ENCODE results near the gene FEM1C. TPM values are rescaled to one million over a fixed set of nuclear protein-coding genes. Genes with fewer than 3 reads are reported as not detected.

The FEM1C gene
- total RNA-seq, 2 donors from 2014 or later, result 20.2 to 39.2 TPM

DNA sequence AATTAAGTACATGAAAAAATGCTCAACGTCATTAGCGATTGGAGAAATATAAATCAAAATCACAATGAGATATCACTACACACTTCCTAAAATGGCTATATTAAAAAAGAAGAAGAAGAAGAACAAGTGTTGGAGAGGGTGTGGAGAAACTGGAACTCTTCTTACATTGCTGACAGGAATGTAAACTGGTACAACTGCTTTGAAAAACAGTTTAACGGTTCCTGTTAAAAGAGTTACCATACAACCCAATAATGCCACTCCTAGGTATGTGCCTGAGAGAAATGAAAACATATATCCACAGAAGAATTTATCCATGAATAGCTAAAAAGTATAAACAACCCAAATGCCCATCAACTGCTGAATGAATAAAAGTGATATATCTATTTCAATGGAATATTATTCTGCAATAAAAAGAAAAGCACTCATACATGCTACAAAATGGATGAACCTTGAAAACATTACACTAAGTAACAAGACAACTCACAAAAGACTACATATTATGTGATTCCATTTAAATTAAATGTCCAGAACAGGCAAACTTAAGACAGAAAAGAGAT, 9.0 kb downstream of the FEM1C start:
- H3K9me3 ChIP-seq, result no peaks in the 10 kb centered on the region
- no peak overlapping the region for H3K4me3 ChIP-seq
- H3K4me1 ChIP-seq, result peaks cover 13% of the 10 kb centered on the region
- DNase-seq, result no peak
- no peak overlapping the region for H3K9ac ChIP-seq (ENCODE audit: low read depth in 2 of 2, low read length in 2 of 2)
- TF ChIP-seq, protein P1, sequence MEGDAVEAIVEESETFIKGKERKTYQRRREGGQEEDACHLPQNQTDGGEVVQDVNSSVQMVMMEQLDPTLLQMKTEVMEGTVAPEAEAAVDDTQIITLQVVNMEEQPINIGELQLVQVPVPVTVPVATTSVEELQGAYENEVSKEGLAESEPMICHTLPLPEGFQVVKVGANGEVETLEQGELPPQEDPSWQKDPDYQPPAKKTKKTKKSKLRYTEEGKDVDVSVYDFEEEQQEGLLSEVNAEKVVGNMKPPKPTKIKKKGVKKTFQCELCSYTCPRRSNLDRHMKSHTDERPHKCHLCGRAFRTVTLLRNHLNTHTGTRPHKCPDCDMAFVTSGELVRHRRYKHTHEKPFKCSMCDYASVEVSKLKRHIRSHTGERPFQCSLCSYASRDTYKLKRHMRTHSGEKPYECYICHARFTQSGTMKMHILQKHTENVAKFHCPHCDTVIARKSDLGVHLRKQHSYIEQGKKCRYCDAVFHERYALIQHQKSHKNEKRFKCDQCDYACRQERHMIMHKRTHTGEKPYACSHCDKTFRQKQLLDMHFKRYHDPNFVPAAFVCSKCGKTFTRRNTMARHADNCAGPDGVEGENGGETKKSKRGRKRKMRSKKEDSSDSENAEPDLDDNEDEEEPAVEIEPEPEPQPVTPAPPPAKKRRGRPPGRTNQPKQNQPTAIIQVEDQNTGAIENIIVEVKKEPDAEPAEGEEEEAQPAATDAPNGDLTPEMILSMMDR (IDR thresholded peaks at IDR 0.05), result no peak
- intact Hi-C loops (cut with DNase I), result loop anchor here (10.0 kb wide), 1 partner anchor 121 kb away; no protein-coding TSS in a partner anchor
- H3K36me3 ChIP-seq, result no peaks in the 10 kb centered on the region
- H3K27me3 ChIP-seq, result no peaks in the 10 kb centered on the region
- no peak overlapping the region for H3K27ac ChIP-seq

DNA sequence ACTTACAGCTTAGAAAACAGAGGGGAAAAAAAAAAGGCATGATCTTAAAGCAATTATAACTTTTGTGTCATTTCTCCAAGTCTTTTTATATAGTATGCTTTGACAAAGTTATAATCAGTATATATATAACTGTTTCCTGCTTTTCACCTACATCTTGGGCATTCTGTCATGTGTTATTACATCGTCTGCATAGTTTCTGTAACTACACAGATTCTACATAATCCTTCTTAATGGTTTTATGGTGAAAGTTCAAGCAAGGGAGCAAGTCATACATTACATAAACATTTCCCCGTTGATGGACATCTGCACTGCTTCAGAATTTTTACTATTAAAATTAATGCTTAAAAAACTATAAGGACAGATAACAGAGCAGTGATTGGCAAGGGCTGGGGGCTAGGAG, 12.1 kb downstream of the FEM1C start:
- intact Hi-C loops (cut with DNase I), result loop anchor here (10.0 kb wide), 1 partner anchor 118 kb away; no protein-coding TSS in a partner anchor
- Histone ChIP-seq H3K4me3 (no peak overlapping the region), H3K4me1 (peaks cover 8% of the 10 kb centered on the region), H3K9ac (ENCODE audit: low read depth in 2 of 2, low read length in 2 of 2) (peak overlapping the region in 1 of 2 donors; percentile 37), H3K9me3 (no peaks in the 10 kb centered on the region), H3K27ac (peak overlapping the region; percentile 30), H3K36me3 (no peaks in the 10 kb centered on the region), H3K27me3 (no peaks in the 10 kb centered on the region)
- DNase-seq, result no peak
- TF ChIP-seq, protein P1 (IDR thresholded peaks at IDR 0.05), result no peak

DNA sequence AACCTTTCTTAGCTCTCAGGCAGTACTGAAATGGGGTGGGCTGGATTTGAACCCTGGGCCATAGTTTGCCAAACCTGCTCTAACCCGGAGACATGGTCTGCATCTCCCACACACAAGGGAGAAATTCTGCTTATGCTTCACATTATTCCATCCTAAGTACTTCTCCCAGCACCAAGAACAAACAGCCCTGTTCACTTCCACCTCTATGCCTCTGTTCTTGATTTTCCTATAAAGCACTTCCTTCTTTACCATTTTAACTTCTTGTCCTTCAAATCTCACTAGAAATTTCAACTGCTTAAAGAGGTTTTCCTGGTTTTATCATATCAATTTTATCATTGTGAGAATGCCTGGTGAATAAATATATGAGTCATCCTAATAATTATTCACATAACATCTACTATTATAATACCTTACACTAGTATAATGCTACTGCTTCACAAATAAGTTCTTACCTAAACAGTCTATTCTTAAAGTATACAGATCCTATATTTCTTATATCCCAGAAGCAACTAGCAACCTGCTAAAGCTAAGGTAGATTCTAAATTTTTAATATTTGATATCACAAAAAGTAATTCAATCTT, 12.7 kb downstream of the FEM1C start:
- intact Hi-C loops (cut with DNase I), result loop anchor here (10.0 kb wide), 1 partner anchor 117 kb away; no protein-coding TSS in a partner anchor
- Histone ChIP-seq H3K27me3 (no peaks in the 10 kb centered on the region), H3K9ac (ENCODE audit: low read depth in 2 of 2, low read length in 2 of 2) (peak overlapping the region in 1 of 2 donors; percentile 37), H3K36me3 (no peaks in the 10 kb centered on the region), H3K4me1 (peaks cover 13% of the 10 kb centered on the region), H3K4me3 (no peak overlapping the region), H3K9me3 (no peaks in the 10 kb centered on the region), H3K27ac (peak overlapping the region; percentile 30)
- no peak for DNase-seq
- TF ChIP-seq, protein P1 (IDR thresholded peaks at IDR 0.05), result no peak

DNA sequence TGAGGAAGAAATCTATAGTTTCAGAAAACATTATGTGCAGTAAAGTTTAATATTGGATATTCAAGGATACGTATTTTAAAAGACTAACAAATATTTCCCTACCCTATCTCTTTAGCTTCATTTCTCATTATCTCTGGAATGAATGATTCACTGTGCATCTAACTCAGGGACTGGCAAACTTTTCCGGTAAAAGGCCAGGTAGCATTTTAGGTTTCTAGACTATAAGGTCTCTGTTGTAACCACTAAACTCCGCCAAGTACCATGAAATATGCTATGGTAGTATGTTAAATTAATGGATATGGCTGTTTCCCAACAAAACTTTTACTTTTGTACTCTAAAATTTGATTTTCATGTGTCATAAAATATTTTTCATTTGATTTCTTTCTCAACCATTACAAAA, 13.2 kb downstream of the FEM1C start:
- intact Hi-C loops (cut with DNase I), result loop anchor here (10.0 kb wide), 1 partner anchor 117 kb away; no protein-coding TSS in a partner anchor
- TF ChIP-seq, protein P1 (IDR thresholded peaks at IDR 0.05), result no peak
- DNase-seq, result no peak
- Histone ChIP-seq H3K9me3 (no peaks in the 10 kb centered on the region), H3K4me1 (peaks cover 15% of the 10 kb centered on the region), H3K4me3 (no peak overlapping the region), H3K36me3 (no peaks in the 10 kb centered on the region), H3K27me3 (no peaks in the 10 kb centered on the region), H3K27ac (peak overlapping the region; percentile 30), H3K9ac (ENCODE audit: low read depth in 2 of 2, low read length in 2 of 2) (no peak overlapping the region)

DNA sequence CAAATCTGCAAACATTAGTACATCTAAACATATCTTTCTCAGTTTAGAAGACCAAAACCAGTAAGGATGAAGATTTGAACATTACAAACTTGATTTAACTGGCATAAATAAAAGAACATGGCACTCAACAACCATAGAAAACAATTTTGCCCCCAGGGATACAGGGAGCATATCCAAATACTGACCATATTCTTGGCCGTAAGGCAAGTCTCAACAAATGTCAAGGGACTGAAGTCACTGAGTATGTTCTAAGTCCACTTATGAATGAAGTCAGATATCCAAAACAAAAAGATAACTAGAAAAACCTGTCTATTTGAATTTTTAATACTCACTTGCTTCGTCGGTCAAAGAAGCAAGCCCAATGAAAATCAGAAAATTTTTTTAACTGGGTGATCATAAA, 14.1 kb downstream of the FEM1C start:
- Histone ChIP-seq H3K4me3 (no peak overlapping the region), H3K36me3 (no peaks in the 10 kb centered on the region), H3K27me3 (no peaks in the 10 kb centered on the region), H3K9ac (ENCODE audit: low read depth in 2 of 2, low read length in 2 of 2) (no peak overlapping the region), H3K27ac (no peak overlapping the region), H3K4me1 (peaks cover 15% of the 10 kb centered on the region), H3K9me3 (no peaks in the 10 kb centered on the region)
- TF ChIP-seq, protein P1 (IDR thresholded peaks at IDR 0.05), result no peak
- intact Hi-C loops (cut with DNase I), result loop anchor here (10.0 kb wide), 1 partner anchor 116 kb away; no protein-coding TSS in a partner anchor
- DNase-seq, result no peak
